Renal cortical epithelial cell (primary cell): ENCODE data around the gene SEC24B. TPM values are rescaled to one million over a fixed set of nuclear protein-coding genes. Genes with fewer than 3 reads are reported as not detected.
"Not testable (repeated sequence)": the region's sequence is repeated elsewhere in the genome, so short reads cannot be mapped to it uniquely, and the experiment has no call there.

ENCODE experiments used
- DNase-seq: peaks from one replicate; pipeline ENCODE4 v3.0.0-alpha.2; 2011; ENCODE audit warnings: low read depth
- total RNA-seq: library from RNA; depleted of rRNA; stranded (reverse); fragments of >200 nt; gene quantifications from 2 replicates; pipeline ENCODE4 v1.2.3, GENCODE V29; 2014

The SEC24B gene
- total RNA-seq, 1 donor from 2014 or later, result 34.6 TPM

DNA sequence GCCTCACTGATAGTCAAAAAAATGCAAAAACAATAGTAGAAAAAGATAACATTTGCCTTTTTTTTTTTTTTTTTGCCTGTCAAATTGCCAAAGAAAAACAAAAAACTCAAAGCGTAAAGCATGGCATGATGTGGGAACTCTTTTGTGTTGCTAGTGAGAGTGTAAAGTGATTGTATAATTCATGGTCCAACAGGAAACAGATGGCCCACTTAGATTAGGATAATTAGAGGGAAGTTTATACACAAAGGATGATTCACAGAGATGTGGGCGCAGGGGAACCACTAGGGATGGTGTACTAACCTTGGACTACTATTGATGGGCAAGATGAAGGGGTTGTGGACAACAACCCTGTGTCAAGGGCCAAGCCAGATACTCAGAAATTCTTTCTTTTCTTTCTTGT is 142.8 kb downstream of the SEC24B start:
- no peak for DNase-seq

DNA sequence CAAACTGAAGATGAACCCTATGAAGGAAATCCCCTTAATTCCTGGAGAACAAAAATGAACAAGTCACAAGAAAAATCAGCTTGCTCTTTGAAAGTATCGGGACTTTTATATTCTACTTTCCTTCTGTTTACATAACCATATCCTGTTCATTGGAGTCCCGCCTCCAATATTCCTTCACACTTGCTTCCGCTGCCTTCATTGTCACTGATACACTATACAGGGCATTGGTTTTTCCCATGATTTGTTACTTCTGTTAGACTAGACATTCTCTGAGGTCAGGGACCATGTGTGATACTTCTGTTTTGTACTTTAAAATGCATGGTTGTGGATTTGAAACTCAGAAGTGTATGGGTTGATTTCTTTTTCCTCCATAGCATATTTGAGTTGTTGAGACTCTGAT is 145.2 kb downstream of the SEC24B start:
- DNase-seq, result no peak

DNA sequence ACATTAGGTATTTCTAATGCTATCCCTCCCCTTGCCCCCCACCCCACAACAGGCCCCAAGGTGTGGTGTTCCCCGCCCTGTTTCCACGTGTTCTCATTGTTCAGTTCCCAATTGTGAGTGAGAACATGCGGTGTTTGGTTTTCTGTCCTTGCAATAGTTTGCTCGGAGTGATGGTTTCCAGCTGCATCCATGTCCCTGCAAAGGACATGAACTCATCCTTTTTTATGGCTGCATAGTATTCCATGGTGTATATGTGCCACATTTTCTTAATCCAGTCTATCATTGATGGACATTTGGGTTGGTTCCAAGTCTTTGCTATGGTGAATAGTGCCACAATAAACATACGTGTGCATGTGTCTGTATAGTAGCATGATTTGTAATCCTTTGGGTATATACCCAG is 146.4 kb downstream of the SEC24B start:
- DNase-seq, result not testable (repeated sequence)

DNA sequence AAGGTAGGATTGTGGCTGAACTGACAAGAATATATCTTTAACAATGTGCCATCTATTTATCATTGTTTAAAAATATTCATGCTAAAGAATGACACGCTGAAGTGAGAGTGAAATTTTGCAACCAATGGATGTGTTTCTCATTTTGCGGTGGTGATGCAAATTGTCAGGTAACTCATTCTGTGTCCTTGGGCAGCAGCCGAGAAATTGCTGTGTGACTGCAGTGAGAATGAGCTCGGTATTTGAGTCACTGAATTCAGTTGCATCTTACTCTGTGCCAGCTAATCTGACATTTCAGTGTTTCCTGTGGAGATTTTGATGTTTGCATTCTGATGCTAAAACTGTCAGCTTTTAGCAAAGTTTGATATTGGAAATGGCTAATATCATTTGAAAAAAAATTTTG is 154.6 kb downstream of the SEC24B start:
- DNase-seq, result no peak

DNA sequence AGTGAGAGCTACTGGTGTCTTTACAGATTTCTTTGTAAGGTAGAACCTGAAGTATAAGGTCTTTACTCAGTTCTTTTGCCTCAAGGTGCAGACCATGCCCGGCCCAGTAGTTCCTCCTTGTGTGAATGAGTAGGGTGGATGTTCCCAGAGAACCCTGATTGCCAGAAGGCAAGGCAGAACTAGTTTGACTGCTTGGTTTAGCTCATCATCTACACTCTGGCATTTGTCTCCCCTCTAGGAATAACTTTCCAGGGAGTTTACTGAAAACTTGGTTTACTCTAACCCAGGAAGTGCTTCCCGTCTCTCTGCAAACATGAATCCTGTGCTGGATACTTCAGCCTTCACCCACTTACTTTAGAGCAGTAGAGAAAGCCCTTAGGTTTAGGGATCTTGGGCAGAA is 155.5 kb downstream of the SEC24B start:
- DNase-seq, result no peak

DNA sequence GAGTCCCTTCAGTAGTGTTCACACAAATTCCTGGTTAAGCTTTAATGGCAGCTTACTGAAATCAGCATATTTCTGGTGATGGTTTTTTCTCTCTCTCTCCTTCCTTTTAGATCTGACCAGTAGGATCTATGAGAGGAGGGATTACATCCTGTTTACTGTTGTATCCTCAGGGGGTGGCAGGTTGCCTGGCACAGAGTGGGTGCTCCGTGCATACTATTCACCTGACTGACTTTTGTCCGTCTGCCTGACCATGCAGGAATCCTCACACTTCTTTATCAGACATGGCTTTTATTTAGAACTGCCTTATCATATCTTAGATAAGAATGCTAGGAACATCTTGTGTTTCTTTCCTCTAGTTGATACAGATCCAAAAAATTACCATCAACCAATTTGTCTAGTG is 156.0 kb downstream of the SEC24B start:
- peak; percentile 38 for DNase-seq

Other genes starting within 250 kb of the SEC24B start
- gene COL25A1, start 131.2 kb upstream of the SEC24B start, total RNA-seq, result 0.35 TPM in 1 of 2 replicates, not detected in the other
- 57.1 and 88.6 TPM in 2 replicates for gene MCUB, start 126.4 kb downstream of the SEC24B start, total RNA-seq